Stimulated activated CD4-positive, alpha-beta T cell treated with anti-CD3 and anti-CD28 coated beads, TNF-alpha, amount 100 ng/mL, for 48 hours (primary cell): ENCODE results near the gene FNDC10.
A peak's percentile ranks its signal among the peaks of the same experiment; 100 is the strongest.
"Not testable (repeated sequence)": the region's sequence is repeated elsewhere in the genome, so short reads cannot be mapped to it uniquely, and the experiment has no call there.

ENCODE experiments used
- DNase-seq, 3 donors: peaks; one replicate each; pipeline ENCODE4 v3.0.0-alpha.2; 2020; ENCODE audit warnings: low read depth in 3 of 3

FNDC10 gene

GRCh38 chr1:1599935-1600860 is at the start of gene FNDC10:
FNDC10 (minus strand) TSS chr1:1600135; CDS start chr1:1600015, 120 bp downstream.
- DNase-seq = no peak

GRCh38 chr1:1648265-1648664 is 48.3 kb upstream of the FNDC10 start:
- DNase-seq = not testable (repeated sequence)

GRCh38 chr1:1647567-1648241 is 47.8 kb upstream of the FNDC10 start:
- not testable (repeated sequence) for DNase-seq

- not testable (repeated sequence) for DNase-seq
Measured at GRCh38 chr1:1646326-1646725, 46.4 kb upstream of the FNDC10 start.

DNA sequence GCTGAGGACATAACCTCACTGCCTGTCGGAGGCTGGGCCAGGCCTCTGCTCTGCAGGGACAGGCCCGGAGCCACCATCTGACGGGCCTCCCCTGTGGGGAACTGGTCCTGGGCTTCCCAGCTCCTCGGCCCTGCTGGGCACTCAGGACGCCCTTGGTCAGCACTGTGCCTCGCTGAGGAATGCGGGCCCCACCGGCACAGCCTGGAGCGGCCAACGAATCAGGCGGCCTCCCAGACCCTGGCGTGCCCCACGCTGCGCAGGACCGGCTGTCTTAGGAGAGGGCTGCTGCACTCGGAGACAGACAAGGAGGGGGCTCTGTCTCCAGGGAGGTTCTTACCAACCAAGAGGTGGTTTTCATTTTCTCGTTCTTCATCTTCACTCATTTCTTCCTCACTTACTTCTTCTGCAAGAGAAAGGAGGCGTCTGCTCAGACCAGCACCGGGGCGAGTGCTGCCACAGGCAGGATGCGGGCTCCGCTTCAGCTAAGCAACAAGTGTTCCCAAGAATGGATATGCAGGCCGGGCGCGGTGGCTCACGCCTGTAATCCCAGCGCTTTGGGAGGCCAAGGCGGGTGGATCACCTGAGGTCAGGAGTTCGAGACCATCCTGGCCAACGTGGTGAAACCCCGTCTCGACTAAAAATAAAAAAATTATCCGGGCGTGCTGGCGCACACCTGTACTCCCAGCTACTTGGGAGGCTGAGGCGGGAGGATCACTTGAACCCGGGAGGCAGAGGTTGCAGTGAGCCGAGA is 41.0 kb upstream of the FNDC10 start:
- not testable (repeated sequence) for DNase-seq

GRCh38 chr1:1640081-1640480 is 40.1 kb upstream of the FNDC10 start:
- not testable (repeated sequence) for DNase-seq

DNA sequence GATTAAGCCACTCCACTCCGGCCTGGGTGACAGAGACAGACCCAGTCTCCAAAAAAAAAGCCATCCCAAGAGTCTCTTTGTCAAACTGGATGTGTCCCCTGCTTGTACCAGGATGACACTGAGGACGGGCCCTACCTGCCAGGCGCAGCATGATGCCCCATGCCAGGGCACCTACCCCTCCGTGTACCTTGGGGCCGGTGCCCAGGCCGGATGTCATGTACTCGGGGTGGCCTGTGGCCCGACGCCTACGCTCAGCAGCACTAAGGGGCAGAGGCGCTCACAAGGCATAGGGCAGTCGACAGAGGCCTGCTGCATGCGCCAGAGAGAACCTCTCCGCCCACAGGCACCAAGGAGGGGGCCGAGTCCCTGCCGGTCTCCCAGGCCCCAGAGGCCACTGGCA is 39.4 kb upstream of the FNDC10 start:
- not testable (repeated sequence) for DNase-seq

GRCh38 chr1:1638528-1638927 is 38.6 kb upstream of the FNDC10 start:
- not testable (repeated sequence) for DNase-seq

GRCh38 chr1:1637479-1637875 is 37.5 kb upstream of the FNDC10 start:
- not testable (repeated sequence) for DNase-seq

DNA sequence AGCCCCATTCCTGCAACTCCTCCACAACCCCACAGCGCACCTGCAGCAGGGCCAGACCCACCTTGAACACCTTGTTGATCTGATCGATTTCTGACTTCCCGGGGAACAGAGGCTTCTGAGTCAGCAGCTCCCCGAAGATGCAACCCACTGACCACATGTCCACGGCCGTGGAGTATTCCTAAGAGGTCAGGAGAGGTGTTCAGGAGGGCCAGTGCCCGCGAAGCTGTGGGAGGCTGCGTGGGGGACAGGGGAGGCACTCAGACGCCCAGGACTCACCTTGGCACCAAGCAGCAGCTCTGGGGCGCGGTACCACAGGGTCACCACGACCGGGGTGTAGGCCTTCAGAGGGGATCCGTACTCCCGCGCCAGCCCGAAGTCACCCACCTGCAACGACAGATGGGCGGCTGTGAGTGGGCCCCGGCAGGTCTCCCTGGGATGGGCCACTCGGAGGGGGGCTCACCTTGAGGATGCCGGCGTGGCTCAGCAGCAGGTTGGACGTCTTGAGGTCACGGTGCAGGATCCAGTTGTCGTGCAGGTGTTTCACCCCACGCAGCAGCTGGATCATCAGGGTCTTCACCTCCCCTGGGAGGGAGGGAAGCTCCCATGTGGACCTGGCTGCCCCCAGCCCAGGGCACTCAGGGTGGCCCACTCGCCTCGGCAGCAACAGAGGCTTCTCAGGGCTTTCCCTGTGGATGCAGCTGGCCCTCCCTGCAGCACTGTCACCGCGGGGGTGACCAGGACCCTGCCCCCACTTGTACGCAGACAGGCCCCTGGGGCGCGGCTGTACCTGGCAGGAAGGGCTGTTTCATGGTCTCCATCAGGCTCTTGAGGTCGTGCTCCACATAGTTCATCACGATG is 36.9 kb upstream of the FNDC10 start:
- DNase-seq = not testable (repeated sequence)

DNA sequence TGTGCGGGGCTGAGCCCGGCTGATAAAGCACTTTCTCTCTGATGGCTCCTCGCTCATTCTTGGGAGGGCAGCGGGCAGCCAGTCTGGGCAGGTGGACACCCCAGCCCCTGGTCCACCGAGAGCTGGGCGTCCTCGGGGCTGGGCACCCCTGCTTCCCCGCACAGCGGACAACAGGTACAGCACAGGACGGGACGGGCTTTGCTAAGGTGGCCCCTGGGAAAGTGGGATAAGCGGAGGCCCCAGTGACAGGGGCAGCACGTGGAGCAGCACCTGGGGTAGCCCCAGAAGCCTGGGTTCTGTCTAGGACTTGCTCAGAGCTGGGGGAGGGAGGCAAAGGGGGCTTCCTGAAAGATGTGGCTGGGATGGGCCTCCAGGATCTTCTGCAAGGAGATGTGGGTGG is 34.7 kb upstream of the FNDC10 start:
- not testable (repeated sequence) for DNase-seq

DNA sequence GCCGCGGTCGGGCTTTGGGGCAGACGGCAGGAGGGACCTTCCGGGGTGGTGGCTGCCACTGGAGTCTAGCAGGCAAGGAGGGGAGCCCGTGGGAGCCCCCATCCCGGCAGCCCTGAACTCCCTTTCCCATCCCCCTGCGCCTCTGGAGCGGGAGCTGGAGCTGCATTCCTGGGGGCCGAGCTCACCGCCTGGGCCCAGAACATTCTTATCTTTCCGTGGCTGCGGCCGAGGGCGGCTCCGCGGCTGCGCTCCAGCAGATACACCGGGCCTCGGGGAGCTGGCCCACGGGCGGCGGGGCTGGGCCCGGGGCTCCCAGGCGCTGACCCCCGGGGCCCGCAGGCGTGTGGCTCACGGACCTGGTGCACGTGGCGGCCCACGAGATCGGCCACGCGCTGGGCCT is 33.5 kb upstream of the FNDC10 start:
- DNase-seq = not testable (repeated sequence)

DNA sequence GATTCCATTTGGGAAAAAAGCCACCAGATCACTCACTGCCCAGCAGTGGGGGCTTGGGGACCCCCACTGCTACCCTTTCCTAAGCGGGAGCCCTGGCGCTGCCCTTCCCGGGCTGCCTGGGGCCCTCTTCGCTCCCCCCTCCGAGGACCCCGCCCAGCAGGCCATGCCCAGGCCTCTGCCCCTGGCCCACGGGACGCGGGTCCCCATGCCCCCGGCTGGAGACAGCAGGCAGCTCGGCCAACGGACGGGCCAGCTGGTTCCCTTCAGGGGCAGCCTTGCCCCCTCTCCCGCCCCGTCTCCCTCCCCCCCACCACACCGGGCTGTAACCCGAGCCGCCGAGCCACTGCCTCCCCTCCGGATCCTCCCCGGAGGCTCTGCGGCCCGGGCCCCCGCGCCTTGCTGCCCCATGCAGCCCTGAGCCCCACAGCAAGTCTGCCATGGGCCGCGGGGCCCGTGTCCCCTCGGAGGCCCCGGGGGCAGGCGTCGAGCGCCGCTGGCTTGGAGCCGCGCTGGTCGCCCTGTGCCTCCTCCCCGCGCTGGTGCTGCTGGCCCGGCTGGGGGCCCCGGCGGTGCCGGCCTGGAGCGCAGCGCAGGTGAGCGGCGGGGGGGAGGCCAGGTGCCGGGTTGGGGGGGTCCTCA is 32.0 kb upstream of the FNDC10 start, which contains the start of gene MMP23B:
MMP23B (plus strand) TSS at position 392 of the 639 bp plus-strand sequence; CDS start at position 438, 46 bp downstream.
- DNase-seq = no peak

- DNase-seq = no peak
Measured at GRCh38 chr1:1630965-1631781, 31.2 kb upstream of the FNDC10 start.

- peak; percentile 81 to 89 (median 84) for DNase-seq
Measured at GRCh38 chr1:1630191-1630964, 30.4 kb upstream of the FNDC10 start.

GRCh38 chr1:1629430-1630190 is 29.7 kb upstream of the FNDC10 start:
- peak in 2 of 3 donors; percentile 31 to 45 for DNase-seq

GRCh38 chr1:1628754-1629429 is 29.0 kb upstream of the FNDC10 start:
- peak in 1 of 3 donors; percentile 32 for DNase-seq
